HG03060 (cell line): ENCODE measurements around the gene ZNF569.
A peak's percentile ranks its signal among the peaks of the same experiment; 100 is the strongest.

Experiments
- ATAC-seq: cut with Tn5 transposase; IDR thresholded peaks from one replicate; pipeline ENCODE4 v1.9.1; 2021; ENCODE audit warnings: low read depth, moderate number of reproducible peaks; ENCODE audit not compliant: unreplicated experiment

Gene ZNF569

GRCh38 chr19:37466798-37467607 lies at the start of gene ZNF569:
ZNF569 (minus strand) TSS chr19:37467444; CDS start chr19:37444921, 22,523 bp downstream.
- peak; percentile 33 for ATAC-seq

- ATAC-seq = no peak
Measured at GRCh38 chr19:37513397-37513796, 46.2 kb upstream of the ZNF569 start.

GRCh38 chr19:37511821-37512220 lies 44.6 kb upstream of the ZNF569 start:
- no peak for ATAC-seq

- ATAC-seq = no peak
Measured at GRCh38 chr19:37511186-37511585, 43.9 kb upstream of the ZNF569 start.

- ATAC-seq = no peak
Measured at GRCh38 chr19:37507167-37507464, 39.9 kb upstream of the ZNF569 start.

- ATAC-seq = peak; percentile 64
Measured at GRCh38 chr19:37506387-37507166, 39.3 kb upstream of the ZNF569 start, which contains the start of gene ZNF793. ZNF793 (plus strand) TSS chr19:37506939; CDS start chr19:37523440, 16,501 bp downstream.

- peak; percentile 31 for ATAC-seq
Measured at GRCh38 chr19:37505958-37506386, 38.7 kb upstream of the ZNF569 start.

- no peak for ATAC-seq
Measured at GRCh38 chr19:37492213-37492612, 25.0 kb upstream of the ZNF569 start.

GRCh38 chr19:37484406-37485168 lies 17.3 kb upstream of the ZNF569 start:
- ATAC-seq = no peak

- ATAC-seq = no peak
Measured at GRCh38 chr19:37472165-37472564, 4.9 kb upstream of the ZNF569 start.

GRCh38 chr19:37470216-37470615 lies 3.0 kb upstream of the ZNF569 start:
- ATAC-seq = no peak

GRCh38 chr19:37468961-37469777 lies 1.9 kb upstream of the ZNF569 start, which contains the start of gene ZNF570:
ZNF570 (plus strand) TSS chr19:37469356; CDS start chr19:37470355, 999 bp downstream.
- ATAC-seq = no peak

- no peak for ATAC-seq
Measured at GRCh38 chr19:37467608-37468090, 405 bp upstream of the ZNF569 start.

- no peak for ATAC-seq
Measured at GRCh38 chr19:37466277-37466797, 907 bp downstream of the ZNF569 start.

GRCh38 chr19:37452500-37453245 lies 14.6 kb downstream of the ZNF569 start:
- no peak for ATAC-seq

GRCh38 chr19:37413313-37414084 lies 53.7 kb downstream of the ZNF569 start:
- no peak for ATAC-seq

- no peak for ATAC-seq
Measured at GRCh38 chr19:37412700-37413099, 54.5 kb downstream of the ZNF569 start.
